Psoas muscle (tissue), 8 donors: ENCODE data around the gene CA9. TPM values are rescaled to one million over a fixed set of nuclear protein-coding genes. Genes with fewer than 3 reads are reported as not detected.

Source experiments
- ATAC-seq, 4 donors: fragments of 200-7000 bp; cut with Tn5 transposase; one replicate each; pipeline ENCODE4 v1.9.1; 2020; ENCODE audit warnings: moderate library complexity in 3 of 4, mild to moderate bottlenecking in 2 of 4
- DNase-seq, 2 donors: peaks; one replicate each; pipeline ENCODE4 v3.0.0-alpha.2; 2020
- H3K27ac ChIP-seq: fragments of 200-600 bp; one replicate; pipeline ENCODE4 v1.8.0; 2022
- H3K27me3 ChIP-seq, 3 donors: fragments of 200-600 bp in 1 of 3; one replicate each; pipeline versions ENCODE4 v1.6.1 to v1.8.0; 2013 to 2022; ENCODE audit warnings: low read length in 2 of 3, mild to moderate bottlenecking in 2 of 3, moderate library complexity in 1 of 3; ENCODE audit not compliant: insufficient read depth in 3 of 3
- H3K36me3 ChIP-seq, 2 donors: fragments of 200-600 bp in 1 of 2; one replicate each; pipeline versions ENCODE4 v1.6.1 to v1.8.0; 2013 to 2022; ENCODE audit warnings: low read depth in 1 of 2, mild to moderate bottlenecking in 1 of 2, moderate library complexity in 1 of 2; ENCODE audit not compliant: insufficient read depth in 1 of 2
- H3K4me1 ChIP-seq: fragments of 200-600 bp; one replicate; pipeline ENCODE4 v1.8.0; 2022
- H3K4me3 ChIP-seq: fragments of 200-600 bp; one replicate; pipeline ENCODE4 v1.8.0; 2022; ENCODE audit warnings: mild to moderate bottlenecking
- H3K9me3 ChIP-seq: fragments of 200-600 bp; one replicate; pipeline ENCODE4 v1.8.0; 2022
- CTCF ChIP-seq: fragments of 200-600 bp; IDR thresholded peaks from one replicate; pipeline ENCODE4 v1.8.0; 2022; ENCODE audit warnings: antibody characterized with exemption
- WGBS, 3 donors: extraction: QIAGEN DNeasy Blood & Tissue Kit; methylation state at CpG; one replicate each; pipeline versions ENCODE4 v1.1.6 to v1.1.7; 2013; 5-methylcytosine and 5-hydroxymethylcytosine counted together
- intact Hi-C, 2 donors: fragments of 100-400 bp; cut with DNase I; formaldehyde crosslinking; loops; one replicate each; pipeline versions ENCODE4 v1.11.0 to v1.14.2; 2022
- polyA plus RNA-seq, 3 donors: library from polyadenylated mRNA; stranded (reverse); fragments of 200-250 nt; gene quantifications; one replicate each; pipeline ENCODE4 v1.2.3, GENCODE V29; 2013
- total RNA-seq, 4 donors: library from RNA; stranded (reverse); fragmentation: NEBNext Ultra II Directional in 2 of 4; extraction: Animal tissue kit (Norgen Biotek cat#: 25700) in 2 of 4; gene quantifications; one replicate each; pipeline versions ENCODE4 v1.2.1 to v1.2.4, GENCODE V29; 2021 to 2023
- donor health status: healthy with polysubstance abuse.
- donor health status: DM: no; HTN: no; CAD: no; lungs with moderate emphysema.
- donor health status: Bipolar disorder and iron deficiency.
- donor health status: healthy.
- donor health status: DM: yes; HTN: yes; CAD: no.
- donor health status: DM: no; HTN: no; CAD: no.
- donor health status: DM: no; HTN: no; CAD: no.
- donor health status: DM: yes; HTN: yes; CAD: no.

CA9 gene
- total and polyA plus RNA-seq, 7 donors = 0.03 to 0.49 (median 0.05) TPM; not detected in 4

GRCh38 chr9:35681341-35682002, 7.7 kb downstream of the CA9 start:
- Histone ChIP-seq H3K27me3 (no peaks in the 10 kb centered on the region), H3K27ac (peak overlapping the region; percentile 100), H3K36me3 (peaks cover 0 to 39% of the 10 kb centered on the region in 2 donors), H3K4me1 (peaks cover 27% of the 10 kb centered on the region), H3K4me3 (no peak overlapping the region), H3K9me3 (no peaks in the 10 kb centered on the region)
- DNase-seq (no peak), ATAC-seq (peak; percentile 18 to 42 (median 25))
- intact Hi-C loops = no loop called here
- no peak for TF ChIP-seq CTCF
- WGBS, 3 donors = 29 to 40% (median 34%) methylated on average over 3 of the region's 3 CpGs

- DNase-seq (no peak), ATAC-seq (peak; percentile 20 to 51 (median 34))
- no peak for TF ChIP-seq CTCF
- Histone ChIP-seq H3K9me3 (no peaks in the 10 kb centered on the region), H3K36me3 (peaks cover 0 to 39% of the 10 kb centered on the region in 2 donors), H3K27me3 (no peaks in the 10 kb centered on the region), H3K4me1 (peaks cover 27% of the 10 kb centered on the region), H3K4me3 (no peak overlapping the region), H3K27ac (peak overlapping the region; percentile 100)
- WGBS, 3 donors = 24 to 37% (median 30%) methylated on average over 6 of the region's 6 CpGs
- intact Hi-C loops = no loop called here
Measured at GRCh38 chr9:35682051-35682450, 8.3 kb downstream of the CA9 start.

- intact Hi-C loops = no loop called here
- ATAC-seq (peak in 2 of 4 donors; percentile 7 to 12), DNase-seq (no peak)
- H3K27me3 ChIP-seq = no peaks in the 10 kb centered on the region
- H3K4me3 ChIP-seq = no peak overlapping the region
- peaks cover 0 to 44% of the 10 kb centered on the region in 2 donors for H3K36me3 ChIP-seq
- peak overlapping the region; percentile 100 for H3K27ac ChIP-seq
- peaks cover 27% of the 10 kb centered on the region for H3K4me1 ChIP-seq
- H3K9me3 ChIP-seq = no peaks in the 10 kb centered on the region
- TF ChIP-seq CTCF = no peak
- WGBS, 3 donors = 33 to 54% (median 35%) methylated on average over 10 of the region's 10 CpGs
Measured at GRCh38 chr9:35682520-35683315, 9.0 kb downstream of the CA9 start.

GRCh38 chr9:35683323-35683722, 9.6 kb downstream of the CA9 start:
- H3K4me3 ChIP-seq = peak overlapping the region; percentile 100
- peaks cover 27% of the 10 kb centered on the region for H3K4me1 ChIP-seq
- no peaks in the 10 kb centered on the region for H3K9me3 ChIP-seq
- ATAC-seq (no peak), DNase-seq (no peak)
- peaks cover 0 to 50% of the 10 kb centered on the region in 2 donors for H3K36me3 ChIP-seq
- WGBS, 3 donors = 41 to 59% (median 45%) methylated on average over 2 of the region's 2 CpGs
- intact Hi-C loops = no loop called here
- H3K27ac ChIP-seq = peak overlapping the region; percentile 100
- no peaks in the 10 kb centered on the region for H3K27me3 ChIP-seq
- TF ChIP-seq CTCF = no peak
